K562 (cell line): ENCODE results near the gene IQUB.

Experiments
- CEBPB ChIP-seq: fragments of 450-650 bp; IDR thresholded peaks from 2 replicates; pipeline ENCODE4 v1.6.1; 2016; ENCODE audit warnings: missing genetic modification characterization, missing compliant biosample characterization
- CREB1 ChIP-seq, 2 experiments: sonication (generic) in 1 of 2; formaldehyde crosslinking in 1 of 2; IDR thresholded peaks; 2 replicates each; pipeline versions ENCODE4 v1.6.1 to v1.8.0; 2012 to 2022; ENCODE audit warnings: inconsistent platforms in 1 of 2, mild to moderate bottlenecking in 1 of 2, missing genetic modification reagents in 1 of 2, moderate library complexity in 1 of 2
- EP300 ChIP-seq: IDR thresholded peaks from 2 replicates; pipeline ENCODE4 v1.6.1; 2012; ENCODE audit warnings: low read length, improper control_type of control experiment
- EZH2 ChIP-seq: IDR thresholded peaks from 2 replicates; pipeline ENCODE4 v1.6.1; 2012; ENCODE audit warnings: low read depth, mild to moderate bottlenecking, inconsistent platforms, low read length, borderline replicate concordance
- NR2C2 ChIP-seq, 2 experiments: fragments of 200-800 bp in 1 of 2; sonication (Bioruptor generic) in 1 of 2; sonication (generic) in 1 of 2; formaldehyde crosslinking in 1 of 2; IDR thresholded peaks; 2 replicates each; pipeline versions ENCODE4 v1.6.1 to v1.8.0; 2016 to 2022; ENCODE audit warnings: mild to moderate bottlenecking in 1 of 2, missing compliant biosample characterization in 1 of 2, missing genetic modification characterization in 1 of 2, missing genetic modification reagents in 1 of 2
- SMARCA4 ChIP-seq: fragments of 450-650 bp; IDR thresholded peaks from 2 replicates; pipeline ENCODE4 v1.6.1; 2016
- SMARCB1 ChIP-seq: IDR thresholded peaks from 2 replicates; pipeline ENCODE4 v1.6.1; 2011; ENCODE audit warnings: improper control_type of control experiment, low read depth; ENCODE audit not compliant: insufficient read length
- SP1 ChIP-seq: sonication (generic); formaldehyde crosslinking; IDR thresholded peaks from 2 replicates; pipeline ENCODE4 v1.8.1; 2022; ENCODE audit warnings: mild to moderate bottlenecking, missing genetic modification reagents
- TBP ChIP-seq: optimal IDR thresholded peaks from 2 replicates; pipeline ENCODE3; 2011; ENCODE audit warnings: low read depth, low read length, improper control_type of control experiment
- ZFP36 ChIP-seq: fragments of 150-350 bp; IDR thresholded peaks from 2 replicates; pipeline ENCODE4 v1.6.1; 2018; ENCODE audit warnings: low read length, low read depth; ENCODE audit not compliant: partially characterized antibody
- TF ChIP-seq, protein P1 (sequence below): fragments of 450-650 bp; formaldehyde crosslinking; IDR thresholded peaks from 2 replicates; pipeline ENCODE4 v1.4.0; 2020; ENCODE audit warnings: mild to moderate bottlenecking, moderate library complexity
- TF ChIP-seq, protein P2 (sequence below), 3 experiments: IDR thresholded peaks in 2 of 3; conservative IDR thresholded peaks in 1 of 3; 2 replicates each; pipeline ENCODE4 v1.5.1; 2011 to 2012; ENCODE audit warnings: low read length in 3 of 3, mild to moderate bottlenecking in 3 of 3, control low read depth in 2 of 3, improper control_type of control experiment in 1 of 3, inconsistent platforms in 1 of 3, low read depth in 1 of 3, mixed read lengths in 1 of 3, moderate library complexity in 1 of 3; ENCODE audit not compliant: insufficient read depth in 2 of 3
- TF ChIP-seq, protein P3 (sequence below): fragments of 250-450 bp; sonication (Bioruptor Pico); IDR thresholded peaks from 2 replicates; pipeline ENCODE4 v1.4.0; 2020; ENCODE audit warnings: mild to moderate bottlenecking

DNA sequence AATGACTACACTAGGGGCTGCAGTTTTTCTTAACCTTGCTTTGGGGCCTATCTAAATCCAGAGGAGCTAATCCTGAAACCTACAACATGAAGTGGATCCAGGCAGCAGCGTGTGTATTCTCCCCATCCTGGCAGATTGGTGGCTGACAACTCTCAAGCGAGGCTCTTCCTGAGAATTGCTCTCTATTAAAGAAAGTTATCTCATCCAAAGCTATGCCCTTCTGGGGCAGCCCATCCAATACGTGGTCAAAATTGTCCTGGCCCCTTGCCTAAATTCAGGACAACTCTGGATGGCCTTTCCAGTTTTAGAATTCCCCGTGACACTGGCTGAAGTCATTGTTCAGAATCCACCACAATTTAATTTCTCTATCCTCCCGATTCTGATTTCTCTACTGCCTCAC lies 66.1 kb downstream of the IQUB start:
- TF ChIP-seq NR2C2 (CRISPR knock-in tag; IDR thresholded peaks at IDR 0.05): no peak
- no peak for TF ChIP-seq NR2C2 (tag; IDR thresholded peaks at IDR 0.05)
- no peak for TF ChIP-seq CREB1 (IDR thresholded peaks at IDR 0.05)
- TF ChIP-seq CREB1 (CRISPR knock-in tag; IDR thresholded peaks at IDR 0.05): no peak
- TF ChIP-seq ZFP36: no peak
- no peak for TF ChIP-seq CEBPB (tag)
- no peak for TF ChIP-seq SMARCB1
- TF ChIP-seq, protein P1, sequence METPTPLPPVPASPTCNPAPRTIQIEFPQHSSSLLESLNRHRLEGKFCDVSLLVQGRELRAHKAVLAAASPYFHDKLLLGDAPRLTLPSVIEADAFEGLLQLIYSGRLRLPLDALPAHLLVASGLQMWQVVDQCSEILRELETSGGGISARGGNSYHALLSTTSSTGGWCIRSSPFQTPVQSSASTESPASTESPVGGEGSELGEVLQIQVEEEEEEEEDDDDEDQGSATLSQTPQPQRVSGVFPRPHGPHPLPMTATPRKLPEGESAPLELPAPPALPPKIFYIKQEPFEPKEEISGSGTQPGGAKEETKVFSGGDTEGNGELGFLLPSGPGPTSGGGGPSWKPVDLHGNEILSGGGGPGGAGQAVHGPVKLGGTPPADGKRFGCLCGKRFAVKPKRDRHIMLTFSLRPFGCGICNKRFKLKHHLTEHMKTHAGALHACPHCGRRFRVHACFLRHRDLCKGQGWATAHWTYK (CRISPR knock-in tag): no peak
- no peak for TF ChIP-seq TBP
- TF ChIP-seq, protein P2, sequence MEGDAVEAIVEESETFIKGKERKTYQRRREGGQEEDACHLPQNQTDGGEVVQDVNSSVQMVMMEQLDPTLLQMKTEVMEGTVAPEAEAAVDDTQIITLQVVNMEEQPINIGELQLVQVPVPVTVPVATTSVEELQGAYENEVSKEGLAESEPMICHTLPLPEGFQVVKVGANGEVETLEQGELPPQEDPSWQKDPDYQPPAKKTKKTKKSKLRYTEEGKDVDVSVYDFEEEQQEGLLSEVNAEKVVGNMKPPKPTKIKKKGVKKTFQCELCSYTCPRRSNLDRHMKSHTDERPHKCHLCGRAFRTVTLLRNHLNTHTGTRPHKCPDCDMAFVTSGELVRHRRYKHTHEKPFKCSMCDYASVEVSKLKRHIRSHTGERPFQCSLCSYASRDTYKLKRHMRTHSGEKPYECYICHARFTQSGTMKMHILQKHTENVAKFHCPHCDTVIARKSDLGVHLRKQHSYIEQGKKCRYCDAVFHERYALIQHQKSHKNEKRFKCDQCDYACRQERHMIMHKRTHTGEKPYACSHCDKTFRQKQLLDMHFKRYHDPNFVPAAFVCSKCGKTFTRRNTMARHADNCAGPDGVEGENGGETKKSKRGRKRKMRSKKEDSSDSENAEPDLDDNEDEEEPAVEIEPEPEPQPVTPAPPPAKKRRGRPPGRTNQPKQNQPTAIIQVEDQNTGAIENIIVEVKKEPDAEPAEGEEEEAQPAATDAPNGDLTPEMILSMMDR (IDR thresholded peaks at IDR 0.05 in 2 of 3, conservative IDR thresholded peaks at IDR 0.05 in 1 of 3; ENCODE audit: insufficient read depth in 2 of 3, low read depth in 1 of 3, low read length in 3 of 3): no peak
- no peak for TF ChIP-seq EZH2
- no peak for TF ChIP-seq SMARCA4
- TF ChIP-seq, protein P3, sequence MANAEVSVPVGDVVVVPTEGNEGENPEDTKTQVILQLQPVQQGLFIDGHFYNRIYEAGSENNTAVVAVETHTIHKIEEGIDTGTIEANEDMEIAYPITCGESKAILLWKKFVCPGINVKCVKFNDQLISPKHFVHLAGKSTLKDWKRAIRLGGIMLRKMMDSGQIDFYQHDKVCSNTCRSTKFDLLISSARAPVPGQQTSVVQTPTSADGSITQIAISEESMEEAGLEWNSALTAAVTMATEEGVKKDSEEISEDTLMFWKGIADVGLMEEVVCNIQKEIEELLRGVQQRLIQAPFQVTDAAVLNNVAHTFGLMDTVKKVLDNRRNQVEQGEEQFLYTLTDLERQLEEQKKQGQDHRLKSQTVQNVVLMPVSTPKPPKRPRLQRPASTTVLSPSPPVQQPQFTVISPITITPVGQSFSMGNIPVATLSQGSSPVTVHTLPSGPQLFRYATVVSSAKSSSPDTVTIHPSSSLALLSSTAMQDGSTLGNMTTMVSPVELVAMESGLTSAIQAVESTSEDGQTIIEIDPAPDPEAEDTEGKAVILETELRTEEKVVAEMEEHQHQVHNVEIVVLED (CRISPR knock-in tag): no peak
- no peak for TF ChIP-seq SP1
- no peak for TF ChIP-seq EP300
